C4-2B (cell line): ENCODE results near the gene TUBB4A.

Experiments used
- CTCF ChIP-seq: fragments of 450-650 bp; conservative IDR thresholded peaks from 2 replicates; pipeline ENCODE4 v1.5.1; 2017; ENCODE audit warnings: mild to moderate bottlenecking
- ZFX ChIP-seq: fragments of 450-650 bp; IDR thresholded peaks from 2 replicates; pipeline ENCODE4 v1.6.1; 2017

GRCh38 chr19:6478815-6479214 is 23.3 kb downstream of the TUBB4A start:
- TF ChIP-seq CTCF (no peak), ZFX (no peak)
